Kidney glomerular epithelial cell (primary cell): Measurements from ENCODE around the gene VIP.
"Not testable (repeated sequence)": the region's sequence is repeated elsewhere in the genome, so short reads cannot be mapped to it uniquely, and the experiment has no call there.

Source experiments
- DNase-seq: peaks from one replicate; lab custom pipeline; 2025; lab: John Stamatoyannopoulos, UW

Gene VIP

DNA sequence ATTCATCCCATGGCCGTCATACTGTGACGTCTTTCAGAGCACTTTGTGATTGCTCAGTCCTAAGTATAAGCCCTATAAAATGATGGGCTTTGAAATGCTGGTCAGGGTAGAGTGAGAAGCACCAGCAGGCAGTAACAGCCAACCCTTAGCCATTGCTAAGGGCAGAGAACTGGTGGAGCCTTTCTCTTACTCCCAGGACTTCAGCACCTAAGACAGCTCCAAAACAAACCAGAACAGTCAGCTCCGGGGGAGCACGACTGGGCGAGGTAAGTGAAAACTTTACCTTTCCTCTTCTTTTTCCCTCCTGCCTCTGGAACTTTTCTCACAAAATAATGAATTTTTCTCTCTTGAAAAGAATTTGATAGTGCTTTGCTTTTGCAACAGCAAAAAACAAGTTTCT, at the start of gene VIP:
VIP (plus strand) TSS at position 104 of the 400 bp plus-strand sequence. CDS start 1,381 bp downstream, outside the sequence.
- peak; percentile 63 for DNase-seq

DNA sequence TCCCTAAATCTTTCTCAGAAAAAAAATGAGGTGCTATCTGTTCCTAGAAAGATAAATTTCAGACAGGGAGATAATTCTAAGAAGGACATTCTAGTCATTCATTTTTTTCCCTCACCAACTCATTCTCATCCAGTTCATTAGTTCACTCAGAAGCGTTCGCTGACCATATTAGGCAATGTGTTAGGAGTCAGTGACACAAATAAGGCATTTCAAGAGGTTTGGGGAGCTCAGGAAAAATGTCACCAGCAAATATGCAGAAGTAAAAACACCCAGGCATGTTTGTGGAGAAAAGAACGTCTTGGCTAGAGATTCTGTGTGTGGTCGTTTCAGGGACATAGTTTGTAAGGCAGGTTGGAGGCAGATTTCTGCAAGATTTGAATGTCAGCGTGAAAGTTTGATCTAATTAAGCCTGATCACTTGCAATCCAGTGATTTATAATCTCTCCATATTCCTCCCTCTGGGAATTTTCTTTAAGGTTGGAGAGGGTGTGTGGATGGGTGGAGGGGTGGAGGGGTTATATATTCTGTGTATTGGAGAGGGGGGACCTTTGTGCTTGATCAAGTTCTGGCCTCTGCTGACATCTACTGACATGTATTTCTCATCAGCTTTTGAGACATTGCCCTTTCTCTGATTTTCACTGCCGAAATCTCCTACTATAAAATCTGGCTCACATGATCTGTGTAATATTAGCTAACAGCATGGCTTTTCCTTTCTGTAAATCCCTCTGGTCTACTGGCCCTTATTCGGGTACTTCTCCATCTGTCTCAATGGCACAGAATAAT, 49.3 kb upstream of the VIP start:
- no peak for DNase-seq

DNA sequence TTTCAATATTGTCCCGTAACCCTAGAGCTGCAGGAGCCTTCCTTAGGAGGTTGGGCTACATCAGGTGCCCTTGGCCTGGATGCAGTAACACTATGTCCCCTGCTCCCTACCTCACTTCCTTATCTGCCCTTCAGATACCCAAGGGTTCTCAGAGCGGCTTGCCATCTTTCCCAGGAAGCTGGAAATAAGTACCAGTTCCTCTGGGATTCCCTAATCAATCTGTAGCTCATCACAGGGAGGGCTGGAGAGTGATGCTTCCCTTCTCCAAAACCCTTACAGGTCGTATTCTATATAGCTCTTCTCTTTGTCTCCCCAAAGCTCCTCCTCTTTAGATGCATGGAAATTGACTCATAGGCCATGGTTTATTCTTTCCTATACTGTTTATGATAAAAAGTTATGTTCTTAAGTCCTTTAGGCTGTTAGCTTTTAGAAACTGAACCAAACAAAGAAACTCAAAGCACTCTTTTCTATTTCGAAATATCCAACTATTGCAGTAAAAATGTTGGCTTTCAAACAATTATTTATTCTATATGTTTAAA, 48.7 kb upstream of the VIP start:
- DNase-seq: no peak

- DNase-seq: not testable (repeated sequence)
Measured at GRCh38 chr6:152703750-152704149, 46.8 kb upstream of the VIP start.

DNA sequence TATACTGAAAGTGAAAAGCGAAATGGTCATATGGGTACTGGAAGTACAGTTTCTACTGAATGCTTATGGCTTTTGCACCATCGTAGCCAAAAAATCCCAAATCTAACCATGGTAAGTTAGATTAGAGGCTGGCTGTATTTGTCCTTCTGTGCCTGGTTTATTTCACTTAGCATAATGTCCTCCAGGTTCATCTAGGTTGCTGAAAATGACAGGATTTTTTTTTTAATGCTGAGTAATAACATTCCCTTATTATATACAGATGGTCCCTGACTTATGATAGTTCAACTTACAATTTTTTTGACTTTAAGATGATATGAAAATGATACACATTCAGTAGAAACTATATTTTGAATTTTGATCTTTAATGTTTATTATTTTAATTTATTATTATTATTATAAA, 45.3 kb upstream of the VIP start:
- no peak for DNase-seq

GRCh38 chr6:152716322-152716721, 34.3 kb upstream of the VIP start:
- DNase-seq: no peak

GRCh38 chr6:152720974-152721373, 29.6 kb upstream of the VIP start:
- peak; percentile 23 for DNase-seq

GRCh38 chr6:152721956-152722355, 28.6 kb upstream of the VIP start:
- DNase-seq: no peak

GRCh38 chr6:152723398-152723797, 27.2 kb upstream of the VIP start:
- peak; percentile 58 for DNase-seq

DNA sequence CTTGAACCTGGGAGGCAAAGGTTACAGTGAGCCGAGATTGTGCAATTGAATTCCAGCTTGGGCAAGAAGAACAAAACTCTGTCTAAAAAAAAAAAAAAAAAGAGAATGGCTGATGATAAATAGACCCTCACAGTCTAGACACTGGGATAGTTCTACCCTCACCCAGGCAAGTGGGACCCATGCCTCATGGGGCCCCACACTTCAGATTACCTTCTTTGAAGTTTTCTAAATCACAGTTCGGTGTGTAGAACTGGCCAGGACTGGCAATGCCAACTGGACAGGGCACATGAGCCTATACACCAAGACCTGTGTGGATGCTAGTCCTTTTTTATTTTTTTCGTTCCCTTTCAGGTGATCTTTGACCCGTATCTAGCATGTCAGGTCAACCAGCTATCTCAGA, 24.3 kb upstream of the VIP start:
- no peak for DNase-seq

DNA sequence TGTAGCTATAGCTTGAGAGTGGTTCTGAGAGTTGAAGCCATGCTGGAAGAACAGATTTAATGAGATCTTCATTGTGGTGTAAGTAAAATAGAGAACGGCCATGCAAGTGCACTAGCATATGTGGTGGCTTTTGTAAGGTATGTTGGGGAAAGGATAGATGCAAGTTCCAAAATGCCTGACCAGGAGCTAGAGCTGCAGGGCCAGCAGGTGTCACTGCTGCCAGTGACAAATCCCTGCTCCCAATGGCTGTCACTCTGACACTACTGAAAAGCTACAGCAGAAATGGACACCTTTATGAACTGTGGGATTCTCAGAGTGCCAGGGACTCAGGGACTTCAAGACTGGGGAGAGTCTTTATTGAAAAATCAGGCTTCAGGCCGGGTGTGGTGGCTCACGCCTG, 23.1 kb upstream of the VIP start:
- no peak for DNase-seq

DNA sequence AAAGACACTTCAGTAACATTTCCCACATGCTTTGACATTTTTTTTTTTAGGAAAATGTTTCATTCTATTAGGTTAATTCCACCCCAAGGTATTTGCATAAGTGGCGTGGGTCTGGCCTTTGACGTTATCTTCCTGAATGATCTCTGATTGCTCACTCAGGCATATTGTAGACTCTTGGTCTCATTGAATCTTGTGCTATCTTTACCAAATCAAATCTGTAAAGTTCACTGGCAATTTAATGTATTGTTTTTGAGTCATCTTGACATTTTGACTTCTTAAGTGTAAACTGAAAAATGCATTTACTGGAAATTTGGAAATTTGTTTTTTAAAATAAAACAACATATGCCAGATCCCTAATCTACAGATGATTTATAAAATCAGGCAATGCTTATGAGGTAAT, 16.0 kb upstream of the VIP start:
- DNase-seq: no peak

GRCh38 chr6:152736687-152737273, 13.8 kb upstream of the VIP start:
- no peak for DNase-seq

DNA sequence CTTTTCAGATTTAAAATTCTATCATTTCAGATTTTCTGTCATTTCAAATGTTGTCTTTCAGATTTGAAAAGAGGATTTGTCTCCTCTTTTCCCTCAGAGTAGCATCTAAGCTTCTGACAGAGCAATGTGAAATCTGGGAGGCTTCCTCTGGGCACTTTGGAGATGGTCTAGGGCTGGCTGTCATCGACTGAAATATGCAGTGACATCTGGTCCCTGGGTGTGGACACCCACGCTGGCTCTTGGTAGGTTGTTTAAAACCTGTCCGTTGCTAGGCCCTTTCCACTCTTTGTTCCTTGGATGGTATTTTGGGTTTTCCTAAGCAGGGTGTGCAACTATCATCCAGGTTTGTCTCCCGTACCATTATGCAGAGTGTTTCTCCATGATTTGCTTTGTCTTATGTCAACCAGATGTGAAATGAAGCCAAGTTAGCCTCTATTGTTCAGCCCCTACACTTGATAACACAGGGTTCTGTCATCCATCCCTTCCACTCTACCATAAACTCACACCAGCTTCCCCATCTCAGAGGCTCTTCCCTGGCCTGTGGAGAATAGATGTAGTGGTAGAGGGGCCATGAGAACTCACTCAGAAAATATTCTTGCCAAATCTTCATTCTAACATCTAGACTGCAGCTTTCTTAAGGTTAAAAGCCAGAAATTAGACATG, 5.0 kb upstream of the VIP start:
- no peak for DNase-seq

DNA sequence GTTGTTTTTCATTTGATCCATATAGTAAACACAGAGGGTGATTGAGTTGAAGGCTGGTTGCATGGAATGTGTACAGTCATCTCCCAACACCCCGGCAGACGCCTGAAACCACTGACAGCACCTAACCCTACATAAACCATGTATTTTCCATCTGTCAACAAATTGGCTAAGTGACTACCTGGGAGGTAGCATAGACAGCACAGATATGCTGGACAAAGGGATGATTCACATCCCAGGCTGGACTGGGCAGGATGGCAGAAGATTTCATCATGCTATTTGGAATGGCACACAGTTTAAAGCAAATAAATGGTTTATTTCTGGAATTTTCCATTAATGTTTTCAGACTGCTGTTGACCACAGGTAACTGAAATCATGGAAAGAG, 4.4 kb upstream of the VIP start:
- DNase-seq: peak; percentile 78

GRCh38 chr6:152748843-152749242, 1.8 kb upstream of the VIP start:
- peak; percentile 71 for DNase-seq

GRCh38 chr6:152749336-152749735, 1.3 kb upstream of the VIP start:
- DNase-seq: no peak

- no peak for DNase-seq
Measured at GRCh38 chr6:152765331-152765730, 14.7 kb downstream of the VIP start.

DNA sequence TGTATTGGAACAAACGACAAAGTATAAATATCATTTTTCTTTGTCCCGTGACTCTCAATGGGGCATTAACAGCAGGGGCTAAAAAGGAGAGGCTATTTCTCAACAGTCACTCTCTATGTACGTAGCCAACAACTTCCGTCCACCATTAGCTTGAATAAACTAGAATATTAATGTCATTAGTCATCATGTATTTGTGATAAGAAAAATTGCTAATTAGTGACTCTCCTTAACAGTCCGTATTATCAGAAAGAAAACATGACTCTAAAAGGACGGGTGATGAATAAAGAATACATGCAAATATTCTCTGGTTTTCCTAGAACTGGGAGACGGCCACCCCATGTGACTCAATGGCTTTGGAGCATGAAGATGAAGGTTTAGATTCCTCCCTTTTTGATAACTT, 18.6 kb downstream of the VIP start:
- no peak for DNase-seq

DNA sequence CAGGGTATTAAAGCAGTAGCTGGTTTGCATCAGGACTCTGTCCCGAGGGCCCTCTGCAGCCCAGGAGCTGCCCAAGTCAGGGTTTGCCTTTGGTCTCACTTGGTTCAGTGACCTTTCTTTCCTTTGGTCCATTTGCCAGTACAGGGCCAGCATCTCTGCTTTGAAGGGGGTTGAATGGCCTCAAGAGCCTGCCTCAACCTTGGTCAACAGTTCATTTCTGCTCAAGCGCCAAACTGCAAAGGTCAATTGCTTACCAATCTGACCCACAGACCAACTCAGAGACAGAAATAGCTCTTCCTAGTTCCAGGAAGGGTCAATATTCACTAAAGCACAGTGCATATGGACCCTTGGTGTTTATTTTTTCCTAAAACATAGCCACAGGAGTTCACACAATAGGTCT, 19.4 kb downstream of the VIP start:
- no peak for DNase-seq

- DNase-seq: no peak
Measured at GRCh38 chr6:152771061-152771687, 20.6 kb downstream of the VIP start.

DNA sequence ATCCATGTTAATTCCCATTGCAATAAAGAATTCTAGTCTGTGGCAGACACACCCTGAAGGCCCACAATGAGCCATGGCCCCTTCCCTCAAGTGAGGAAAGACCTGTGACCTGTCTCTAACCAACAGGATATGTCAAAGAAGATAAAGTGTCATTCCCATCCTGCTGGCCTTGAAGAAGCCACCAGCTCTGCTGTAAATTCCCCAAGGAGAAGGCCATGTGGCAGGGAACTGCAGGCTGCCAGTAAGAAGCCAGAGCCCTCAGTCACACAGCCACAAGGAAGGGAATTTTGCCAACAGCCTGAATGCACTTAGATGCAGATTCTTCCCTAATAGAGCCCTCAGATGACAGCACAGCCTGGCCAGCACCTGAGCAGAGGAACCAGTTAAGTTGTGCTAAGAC, 24.8 kb downstream of the VIP start:
- DNase-seq: no peak

DNA sequence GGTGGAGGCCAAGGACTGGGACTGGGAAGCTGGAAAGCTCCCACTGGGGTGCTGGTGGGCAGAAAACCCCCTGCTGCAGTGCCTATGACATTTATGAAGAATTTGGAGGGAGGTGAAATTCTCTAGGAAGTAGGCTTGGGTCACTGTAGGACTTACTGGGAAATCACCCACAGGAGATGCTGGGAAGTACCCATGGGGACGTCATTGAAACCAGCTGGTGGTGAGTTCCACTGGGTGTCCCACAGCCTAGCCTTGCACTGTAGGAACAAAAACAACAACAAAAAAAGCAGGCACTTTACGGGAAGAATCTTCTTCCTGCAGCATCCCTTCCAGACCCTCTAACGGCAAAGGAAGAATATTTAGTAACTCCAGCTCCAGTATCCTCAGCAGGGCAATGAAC, 26.2 kb downstream of the VIP start:
- no peak for DNase-seq
